ENCODE measurements around the gene OR8J1. TPM values are rescaled to one million over a fixed set of nuclear protein-coding genes. Genes with fewer than 3 reads are reported as not detected.

The OR8J1 gene
- total RNA-seq (2022; extraction: Qiagen RNA extraction; ENCODE audit: low read depth), result not detected in 5 replicates

DNA sequence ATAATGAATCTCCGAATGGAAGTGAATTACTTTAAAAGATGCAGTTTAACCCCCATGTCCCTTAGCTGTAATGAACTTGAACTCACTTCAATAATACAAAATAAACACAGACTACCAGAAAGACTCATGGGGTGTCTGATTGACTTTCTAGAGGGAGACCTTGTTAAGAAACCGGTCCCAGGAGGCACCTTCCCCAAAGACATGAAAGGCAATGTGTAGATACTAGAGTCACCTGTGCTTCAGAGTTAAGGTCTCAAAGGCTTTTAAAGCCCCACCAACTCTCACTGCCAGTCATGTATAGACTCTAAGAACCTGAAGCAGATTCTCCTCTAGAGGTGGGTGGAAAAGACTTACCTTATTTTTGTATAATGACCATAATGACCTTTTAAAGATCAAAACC is at the start of gene OR8J1:
OR8J1 (plus strand) TSS at position 301 of the 400 bp plus-strand sequence. CDS start 5,956 bp downstream, outside the sequence.

GRCh38 chr11:56314844-56315243 is 39.2 kb upstream of the OR8J1 start, which contains the start of gene OR8K3:
Gene OR8K3, plus strand, starts transcription at chr11:56315144. Its CDS starts 3,163 bp downstream, at chr11:56318307.

DNA sequence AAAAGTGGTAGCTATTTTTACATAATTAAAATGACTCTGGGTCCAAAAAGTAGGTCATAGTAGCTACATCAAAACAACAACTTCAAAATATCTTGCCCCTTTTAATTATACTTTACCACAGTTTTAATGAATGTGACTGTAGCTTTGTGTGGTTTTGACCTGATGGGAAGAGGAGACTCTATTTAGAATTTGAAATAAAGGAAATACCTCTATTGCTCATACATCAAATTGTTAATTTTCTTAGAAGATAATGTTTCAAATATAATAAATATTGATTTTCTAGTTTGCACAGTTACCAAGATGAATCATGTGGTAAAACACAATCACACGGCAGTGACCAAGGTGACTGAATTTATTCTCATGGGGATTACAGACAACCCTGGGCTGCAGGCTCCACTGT is 8.4 kb upstream of the OR8J1 start, which contains the start of gene OR8K1:
OR8K1 (plus strand) TSS at position 301 of the 400 bp plus-strand sequence; CDS start at position 301, 0 bp downstream.

DNA sequence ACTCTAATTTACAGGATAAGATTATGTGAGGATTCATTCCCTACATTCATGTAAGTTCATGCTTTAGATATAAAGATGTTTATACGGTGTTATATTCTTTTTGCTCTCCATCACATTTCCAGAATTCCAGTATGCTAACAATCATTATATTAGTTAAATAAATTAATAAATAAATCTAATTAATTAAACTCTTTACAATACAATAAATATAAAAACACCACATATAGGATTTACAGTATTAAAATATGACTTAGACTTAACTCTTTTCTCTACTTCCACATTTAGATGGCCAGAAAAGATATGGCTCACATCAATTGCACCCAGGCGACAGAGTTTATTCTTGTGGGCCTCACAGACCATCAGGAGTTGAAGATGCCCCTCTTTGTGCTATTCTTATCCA is 21.2 kb downstream of the OR8J1 start, which contains the start of gene OR8U1:
OR8U1 (plus strand) TSS at position 301 of the 400 bp plus-strand sequence; CDS start at position 301, 0 bp downstream.

Other genes starting within 250 kb of the OR8J1 start
- gene OR8H3, start 231.9 kb upstream of the OR8J1 start, total RNA-seq (2022; extraction: Qiagen RNA extraction; ENCODE audit: low read depth), result not detected in 5 replicates
- gene OR8J3, start 214.1 kb upstream of the OR8J1 start, total RNA-seq (2022; extraction: Qiagen RNA extraction; ENCODE audit: low read depth), result not detected in 5 replicates
- not detected in 5 replicates for gene OR8K5, start 194.0 kb upstream of the OR8J1 start, total RNA-seq (2022; extraction: Qiagen RNA extraction; ENCODE audit: low read depth)
- gene OR5J2, start 177.7 kb upstream of the OR8J1 start, total RNA-seq (2022; extraction: Qiagen RNA extraction; ENCODE audit: low read depth), result not detected in 5 replicates
- gene OR5T2, start 120.0 kb upstream of the OR8J1 start, total RNA-seq (2022; extraction: Qiagen RNA extraction; ENCODE audit: low read depth), result not detected in 5 replicates
- not detected in 5 replicates for gene OR5T3, start 102.0 kb upstream of the OR8J1 start, total RNA-seq (2022; extraction: Qiagen RNA extraction; ENCODE audit: low read depth)
- not detected in 5 replicates for gene OR5T1, start 80.1 kb upstream of the OR8J1 start, total RNA-seq (2022; extraction: Qiagen RNA extraction; ENCODE audit: low read depth)
- gene OR8H1, start 62.0 kb upstream of the OR8J1 start, total RNA-seq (2022; extraction: Qiagen RNA extraction; ENCODE audit: low read depth), result not detected in 5 replicates
- gene OR8K3, start 39.1 kb upstream of the OR8J1 start, total RNA-seq (2022; extraction: Qiagen RNA extraction; ENCODE audit: low read depth), result not detected in 5 replicates
- gene OR8K1, start 8.3 kb upstream of the OR8J1 start, total RNA-seq (2022; extraction: Qiagen RNA extraction; ENCODE audit: low read depth), result not detected in 5 replicates
- not detected in 5 replicates for gene OR8U1, start 21.3 kb downstream of the OR8J1 start, total RNA-seq (2022; extraction: Qiagen RNA extraction; ENCODE audit: low read depth)
- gene OR5AL1, start 58.4 kb downstream of the OR8J1 start, total RNA-seq (2022; extraction: Qiagen RNA extraction; ENCODE audit: low read depth), result not detected in 5 replicates
- gene OR5M3, start 119.1 kb downstream of the OR8J1 start, total RNA-seq (2022; extraction: Qiagen RNA extraction; ENCODE audit: low read depth), result not detected in 5 replicates
- gene OR5M8, start 137.1 kb downstream of the OR8J1 start, total RNA-seq (2022; extraction: Qiagen RNA extraction; ENCODE audit: low read depth), result not detected in 5 replicates
- gene OR5M11, start 189.0 kb downstream of the OR8J1 start, total RNA-seq (2022; extraction: Qiagen RNA extraction; ENCODE audit: low read depth), result not detected in 5 replicates
- not detected in 5 replicates for gene OR5M10, start 223.4 kb downstream of the OR8J1 start, total RNA-seq (2022; extraction: Qiagen RNA extraction; ENCODE audit: low read depth)